Endothelial cell of umbilical vein (primary cell): ENCODE measurements around the gene RASL10A. TPM values are rescaled to one million over a fixed set of nuclear protein-coding genes. Genes with fewer than 3 reads are reported as not detected.

Source experiments
- BruUV-seq: library from RNA; stranded (reverse); fragments of 400-500 nt; replicated peaks from 2 replicates; lab custom pipeline; 2021; lab: Mats Ljungman, UMichigan
- CTCF ChIA-PET: fragments of 300-600, 350-600 bp; sonication (Branson Sonifier 250); formaldehyde crosslinking; loops from one replicate; lab custom pipeline; 2021; ENCODE audit warnings: antibody characterized with exemption, inconsistent platforms; lab: Charles Lee
- POLR2A ChIA-PET: fragments of 300-600, 350-600 bp; sonication (Branson Sonifier 250); formaldehyde crosslinking; loops from one replicate; lab custom pipeline; 2021; ENCODE audit warnings: antibody characterized with exemption, inconsistent platforms; lab: Charles Lee
- DNase-seq: peaks from one replicate; pipeline ENCODE4 v3.0.0-alpha.2; 2011; ENCODE audit warnings: low read depth, low spot score
- FAIRE-seq: peaks from 2 replicates; lab custom pipeline; 2011; peaks lifted over from hg19 to GRCh38; lab: Jason Lieb, UNC
- H2AFZ ChIP-seq: 2 replicates; pipeline ENCODE4 v1.6.0; 2012; ENCODE audit warnings: low read depth, low read length, control low read depth, inconsistent platforms
- H3K27ac ChIP-seq: 2 replicates; pipeline ENCODE4 v1.5.1; 2011; ENCODE audit warnings: low read depth, mild to moderate bottlenecking, control low read depth, low read length, moderate library complexity; ENCODE audit not compliant: insufficient read depth
- H3K27me3 ChIP-seq, 2 experiments: 2 replicates each; pipeline versions ENCODE4 v1.6.0 to v1.6.1; 2011; ENCODE audit warnings: low read length in 2 of 2, mixed read lengths in 1 of 2; ENCODE audit not compliant: control insufficient read depth in 2 of 2, insufficient read depth in 2 of 2
- H3K36me3 ChIP-seq, 2 experiments: 2 replicates in 1 of 2; 3 replicates in 1 of 2; pipeline ENCODE4 v1.5.1; 2011; ENCODE audit warnings: low read length in 2 of 2, mild to moderate bottlenecking in 1 of 2, moderate library complexity in 1 of 2; ENCODE audit not compliant: control insufficient read depth in 2 of 2, insufficient read depth in 2 of 2; ENCODE audit errors: extremely low read depth in 1 of 2
- H3K4me1 ChIP-seq: 3 replicates; pipeline ENCODE4 v1.5.1; 2011; ENCODE audit warnings: mild to moderate bottlenecking, low read length; ENCODE audit not compliant: control insufficient read depth, insufficient read depth; ENCODE audit errors: extremely low read depth
- H3K4me2 ChIP-seq: 2 replicates; pipeline ENCODE4 v1.6.1; 2011; ENCODE audit warnings: low read length, control low read depth, mixed read lengths; ENCODE audit not compliant: insufficient read depth
- H3K4me3 ChIP-seq, 3 experiments: fragments of 200-600 bp in 1 of 3; sonication (generic), shearing (Covaris generic) in 1 of 3; replicated peaks in 1 of 3; 2 replicates each; pipeline ENCODE4 v1.5.1; 2011 to 2016; ENCODE audit warnings: control low read depth in 3 of 3, low read length in 3 of 3, mild to moderate bottlenecking in 2 of 3, inconsistent platforms in 1 of 3, low read depth in 1 of 3, moderate library complexity in 1 of 3; ENCODE audit not compliant: insufficient read depth in 1 of 3
- H3K79me2 ChIP-seq: 2 replicates; pipeline ENCODE4 v1.6.0; 2012; ENCODE audit warnings: low read length, inconsistent platforms; ENCODE audit not compliant: control insufficient read depth, insufficient read depth
- H3K9ac ChIP-seq: replicated peaks from 2 replicates; pipeline ENCODE3; 2011; ENCODE audit warnings: low read length, control low read depth; ENCODE audit not compliant: insufficient read depth; ENCODE audit errors: extremely low read depth
- H3K9me1 ChIP-seq: replicated peaks from 3 replicates; pipeline ENCODE4 v1.6.0; 2011; ENCODE audit warnings: mild to moderate bottlenecking, low read length; ENCODE audit not compliant: control insufficient read depth, insufficient read depth; ENCODE audit errors: extremely low read depth
- H3K9me3 ChIP-seq: replicated peaks from 2 replicates; pipeline ENCODE4 v1.5.1; 2012; ENCODE audit warnings: low read length, inconsistent platforms; ENCODE audit not compliant: control insufficient read depth, insufficient read depth
- H4K20me1 ChIP-seq: replicated peaks from 2 replicates; pipeline ENCODE3; 2011; ENCODE audit warnings: mild to moderate bottlenecking, low read length; ENCODE audit not compliant: control insufficient read depth, insufficient read depth; ENCODE audit errors: extremely low read depth
- FOS ChIP-seq: IDR thresholded peaks from 2 replicates; pipeline ENCODE4 v1.6.1; 2011; ENCODE audit warnings: mild to moderate bottlenecking, low read length, moderate library complexity, borderline replicate concordance; ENCODE audit not compliant: insufficient read depth
- GATA2 ChIP-seq: IDR thresholded peaks from 2 replicates; pipeline ENCODE4 v1.7.0; 2011; ENCODE audit warnings: low read depth, mild to moderate bottlenecking, moderate library complexity, mixed read lengths, low read length; ENCODE audit not compliant: insufficient read length, insufficient read depth
- JUN ChIP-seq: IDR thresholded peaks from 2 replicates; pipeline ENCODE4 v1.6.1; 2011; ENCODE audit warnings: borderline replicate concordance, low read depth; ENCODE audit not compliant: insufficient read length, insufficient read depth
- MYC ChIP-seq: IDR thresholded peaks from one replicate; pipeline ENCODE4 v1.6.1; 2011; ENCODE audit warnings: mild to moderate bottlenecking, low read depth, low read length
- POLR2A ChIP-seq: IDR thresholded peaks from 2 replicates; pipeline ENCODE4 v1.6.1; 2012; ENCODE audit warnings: low read depth, mild to moderate bottlenecking, control low read depth, low read length
- dilution Hi-C: fragments of 300-500 bp; cut with MboI; formaldehyde crosslinking; loops from one replicate; pipeline ENCODE4 v1.15.0; 2019; ENCODE audit warnings: low sequenced_read_pairs; ENCODE audit not compliant: extremely low pct_ligation_motif_present
- intact Hi-C: fragments of 100-400 bp; cut with micrococcal nuclease; formaldehyde crosslinking; loops from one replicate; pipeline ENCODE4 v1.10.0; 2022
- polyA plus RNA-seq, 4 experiments: library from polyadenylated mRNA; depleted of rRNA in 3 of 4; stranded (reverse) in 3 of 4; unstranded in 1 of 4; fragments of >200 nt; gene quantifications; 2 replicates each; pipeline versions ENCODE4 v1.2.1 to v1.2.3, GENCODE V29; 2011 to 2012; ENCODE audit warnings: missing spikeins in 1 of 4
- total RNA-seq: library from RNA; stranded (reverse); gene quantifications from 2 replicates; pipeline ENCODE4 v1.2.3, GENCODE V29; 2021
- TF ChIP-seq, protein P1 (sequence below), 2 donors: IDR thresholded peaks; 1 replicate in 1 of 2; 2 replicates in 1 of 2; pipeline ENCODE4 v1.5.1; 2011; ENCODE audit warnings: low read length in 2 of 2, mild to moderate bottlenecking in 2 of 2, moderate library complexity in 2 of 2, control low read depth in 1 of 2, inconsistent platforms in 1 of 2, low read depth in 1 of 2; ENCODE audit not compliant: insufficient read depth in 1 of 2; ENCODE audit errors: extremely low read depth in 1 of 2
- TF ChIP-seq, protein P2 (sequence below): IDR thresholded peaks from 2 replicates; pipeline ENCODE4 v1.6.1; 2011; ENCODE audit not compliant: insufficient read depth, insufficient read length

Gene RASL10A
- total and polyA plus RNA-seq, 2 donors (not counting 3 experiments of a cell fraction or from before 2014, with no cell fraction given) = 1.1 to 1.9 TPM

DNA sequence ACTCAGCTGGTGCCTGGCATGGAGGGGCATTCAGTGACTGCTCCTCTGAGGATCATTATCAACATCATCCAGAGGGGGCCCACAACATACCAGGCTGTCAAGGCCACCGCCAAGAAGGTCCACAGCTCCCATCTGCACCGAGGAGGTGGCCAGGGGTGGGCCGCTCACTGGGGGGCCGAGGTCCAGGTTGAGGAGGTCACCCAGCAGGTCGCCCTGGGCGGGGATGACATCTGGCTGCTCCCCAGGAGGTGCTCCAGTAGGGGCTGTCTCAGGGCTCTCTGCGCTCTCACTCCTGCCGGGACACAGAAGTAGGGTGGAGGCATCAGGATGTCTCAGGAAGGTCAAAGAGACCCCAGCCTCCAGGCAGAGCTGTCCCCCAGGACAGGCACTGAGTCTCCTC lies 25.1 kb upstream of the RASL10A start:
- no peaks in the 10 kb centered on the region for H3K27me3 ChIP-seq
- FAIRE-seq = no peak
- no peaks in the 10 kb centered on the region for H3K9me3 ChIP-seq
- CTCF ChIA-PET = no interaction called here
- no peak overlapping the region for H3K9ac ChIP-seq
- no peak overlapping the region for H2AFZ ChIP-seq
- H3K36me3 ChIP-seq = peaks cover 13 to 76% of the 10 kb centered on the region in 2 experiments
- dilution Hi-C loops = no loop called here
- intact Hi-C loops = no loop called here
- no TSS peak for BruUV-seq
- TF ChIP-seq GATA2 = no peak
- TF ChIP-seq POLR2A = no peak
- TF ChIP-seq, protein P1, sequence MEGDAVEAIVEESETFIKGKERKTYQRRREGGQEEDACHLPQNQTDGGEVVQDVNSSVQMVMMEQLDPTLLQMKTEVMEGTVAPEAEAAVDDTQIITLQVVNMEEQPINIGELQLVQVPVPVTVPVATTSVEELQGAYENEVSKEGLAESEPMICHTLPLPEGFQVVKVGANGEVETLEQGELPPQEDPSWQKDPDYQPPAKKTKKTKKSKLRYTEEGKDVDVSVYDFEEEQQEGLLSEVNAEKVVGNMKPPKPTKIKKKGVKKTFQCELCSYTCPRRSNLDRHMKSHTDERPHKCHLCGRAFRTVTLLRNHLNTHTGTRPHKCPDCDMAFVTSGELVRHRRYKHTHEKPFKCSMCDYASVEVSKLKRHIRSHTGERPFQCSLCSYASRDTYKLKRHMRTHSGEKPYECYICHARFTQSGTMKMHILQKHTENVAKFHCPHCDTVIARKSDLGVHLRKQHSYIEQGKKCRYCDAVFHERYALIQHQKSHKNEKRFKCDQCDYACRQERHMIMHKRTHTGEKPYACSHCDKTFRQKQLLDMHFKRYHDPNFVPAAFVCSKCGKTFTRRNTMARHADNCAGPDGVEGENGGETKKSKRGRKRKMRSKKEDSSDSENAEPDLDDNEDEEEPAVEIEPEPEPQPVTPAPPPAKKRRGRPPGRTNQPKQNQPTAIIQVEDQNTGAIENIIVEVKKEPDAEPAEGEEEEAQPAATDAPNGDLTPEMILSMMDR (IDR thresholded peaks at IDR 0.05; ENCODE audit: extremely low read depth in 1 of 2, insufficient read depth in 1 of 2, low read depth in 1 of 2, low read length in 2 of 2) = no peak
- TF ChIP-seq MYC = no peak
- TF ChIP-seq FOS = no peak
- TF ChIP-seq JUN = no peak
- TF ChIP-seq, protein P2, sequence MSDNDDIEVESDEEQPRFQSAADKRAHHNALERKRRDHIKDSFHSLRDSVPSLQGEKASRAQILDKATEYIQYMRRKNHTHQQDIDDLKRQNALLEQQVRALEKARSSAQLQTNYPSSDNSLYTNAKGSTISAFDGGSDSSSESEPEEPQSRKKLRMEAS = no peak
- no peaks in the 10 kb centered on the region for H3K9me1 ChIP-seq
- H3K4me3 ChIP-seq = no peak overlapping the region
- H3K27ac ChIP-seq = no peak overlapping the region
- DNase-seq = no peak
- POLR2A ChIA-PET = no interaction called here
- H4K20me1 ChIP-seq = no peaks in the 10 kb centered on the region
- no peaks in the 10 kb centered on the region for H3K4me1 ChIP-seq
- H3K4me2 ChIP-seq = no peak overlapping the region
- H3K79me2 ChIP-seq = no peaks in the 10 kb centered on the region
